Measurements from ENCODE around the gene KRTAP1-1.
"Not testable (repeated sequence)": the region's sequence is repeated elsewhere in the genome, so short reads cannot be mapped to it uniquely, and the experiment has no call there.

The KRTAP1-1 gene

GRCh38 chr17:41065829-41066624, 24.8 kb upstream of the KRTAP1-1 start, which contains the start of gene KRTAP2-4:
Gene KRTAP2-4 (minus strand): TSS chr17:41065879. CDS start chr17:41065845, 34 bp downstream.
- DNase-seq (ENCODE audit: low spot score) (no peak), ATAC-seq (ENCODE audit: low read depth) (peak; percentile 79)
- peak within 1 kb of the TSS; percentile 28 for H3K27ac ChIP-seq (ENCODE audit: poor library complexity, severe bottlenecking)
- peaks cover 23% of the 10 kb centered on the region for H3K4me1 ChIP-seq (ENCODE audit: insufficient read depth, poor library complexity, severe bottlenecking)
- no peaks in the 10 kb centered on the region for H3K9me3 ChIP-seq (ENCODE audit: severe bottlenecking)
- TF ChIP-seq CTCF (IDR thresholded peaks at IDR 0.05; ENCODE audit: poor library complexity, severe bottlenecking) = no peak
- H3K36me3 ChIP-seq (ENCODE audit: low read depth) = no peaks in the 10 kb centered on the region
- H3K27me3 ChIP-seq (ENCODE audit: insufficient read depth, poor library complexity, severe bottlenecking) = no peaks in the 10 kb centered on the region
- H3K4me3 ChIP-seq (ENCODE audit: severe bottlenecking) = no peak within 1 kb of the TSS

GRCh38 chr17:41065016-41065689, 23.9 kb upstream of the KRTAP1-1 start:
- H3K36me3 ChIP-seq (ENCODE audit: low read depth); H3K9me3 ChIP-seq (ENCODE audit: severe bottlenecking); H3K4me3 ChIP-seq (ENCODE audit: severe bottlenecking); H3K27me3 ChIP-seq (ENCODE audit: insufficient read depth, poor library complexity, severe bottlenecking); H3K27ac ChIP-seq (ENCODE audit: poor library complexity, severe bottlenecking); DNase-seq (ENCODE audit: low spot score); ATAC-seq (ENCODE audit: low read depth): not testable (repeated sequence)
- H3K4me1 ChIP-seq (ENCODE audit: insufficient read depth, poor library complexity, severe bottlenecking) = peaks cover 32% of the 10 kb centered on the region

GRCh38 chr17:41064301-41064700, 23.1 kb upstream of the KRTAP1-1 start:
- no peak for ATAC-seq (ENCODE audit: low read depth)
- Histone ChIP-seq H3K4me1 (ENCODE audit: insufficient read depth, poor library complexity, severe bottlenecking) (peaks cover 38% of the 10 kb centered on the region), H3K27me3 (ENCODE audit: insufficient read depth, poor library complexity, severe bottlenecking) (no peaks in the 10 kb centered on the region), H3K36me3 (ENCODE audit: low read depth) (no peaks in the 10 kb centered on the region), H3K4me3 (ENCODE audit: severe bottlenecking) (no peak overlapping the region), H3K27ac (ENCODE audit: poor library complexity, severe bottlenecking) (no peak overlapping the region), H3K9me3 (ENCODE audit: severe bottlenecking) (no peaks in the 10 kb centered on the region)
- DNase-seq (ENCODE audit: low spot score) = no peak
- TF ChIP-seq CTCF (IDR thresholded peaks at IDR 0.05; ENCODE audit: poor library complexity, severe bottlenecking) = no peak

- Histone ChIP-seq H3K27ac (ENCODE audit: poor library complexity, severe bottlenecking) (no peak overlapping the region), H3K9me3 (ENCODE audit: severe bottlenecking) (no peaks in the 10 kb centered on the region), H3K27me3 (ENCODE audit: insufficient read depth, poor library complexity, severe bottlenecking) (no peaks in the 10 kb centered on the region), H3K4me3 (ENCODE audit: severe bottlenecking) (no peak overlapping the region), H3K4me1 (ENCODE audit: insufficient read depth, poor library complexity, severe bottlenecking) (peaks cover 46% of the 10 kb centered on the region), H3K36me3 (ENCODE audit: low read depth) (no peaks in the 10 kb centered on the region)
- DNase-seq (ENCODE audit: low spot score) = no peak
- ATAC-seq (ENCODE audit: low read depth) = no peak
- no peak for TF ChIP-seq CTCF (IDR thresholded peaks at IDR 0.05; ENCODE audit: poor library complexity, severe bottlenecking)
Measured at GRCh38 chr17:41063449-41063848, 22.2 kb upstream of the KRTAP1-1 start.

GRCh38 chr17:41061964-41062363, 20.7 kb upstream of the KRTAP1-1 start:
- no peak for TF ChIP-seq CTCF (IDR thresholded peaks at IDR 0.05; ENCODE audit: poor library complexity, severe bottlenecking)
- no peaks in the 10 kb centered on the region for H3K27me3 ChIP-seq (ENCODE audit: insufficient read depth, poor library complexity, severe bottlenecking)
- peaks cover 50% of the 10 kb centered on the region for H3K4me1 ChIP-seq (ENCODE audit: insufficient read depth, poor library complexity, severe bottlenecking)
- peak overlapping the region; percentile 95 for H3K27ac ChIP-seq (ENCODE audit: poor library complexity, severe bottlenecking)
- ATAC-seq (ENCODE audit: low read depth) (peak; percentile 29; the same call in 1 of the 3 replicates), DNase-seq (ENCODE audit: low spot score) (no peak)
- no peaks in the 10 kb centered on the region for H3K9me3 ChIP-seq (ENCODE audit: severe bottlenecking)
- H3K36me3 ChIP-seq (ENCODE audit: low read depth) = no peaks in the 10 kb centered on the region
- H3K4me3 ChIP-seq (ENCODE audit: severe bottlenecking) = no peak overlapping the region
